ENCODE data around the gene ASB18. TPM values are rescaled to one million over a fixed set of nuclear protein-coding genes. Genes with fewer than 3 reads are reported as not detected.
A peak's percentile ranks its signal among the peaks of the same experiment; 100 is the strongest.

ASB18 gene
- total and polyA plus RNA-seq, 2 of the 13 experiments (the other 11 are each of a cell fraction or from before 2014, with no cell fraction given), result not detected

- TF ChIP-seq ZFP91 (CRISPR knock-in tag; IDR thresholded peaks at IDR 0.05; ENCODE audit: borderline replicate concordance), result peak; percentile 19; the same call in 1 of the 2 replicates
- peak; percentile 18; the same call in 1 of the 2 replicates for TF ChIP-seq RXRA (CRISPR knock-in tag; IDR thresholded peaks at IDR 0.05)
- TF ChIP-seq HNRNPLL (IDR thresholded peaks at IDR 0.05; ENCODE audit: low read depth, low read length, poor library complexity, severe bottlenecking), result peak; percentile 35
- peak; percentile 57; the same call in 1 of the 2 replicates for TF ChIP-seq EZH2 (conservative IDR thresholded peaks at IDR 0.05; ENCODE audit: low read depth, low read length)
Measured at GRCh38 chr2:236173036-236173728, 91.0 kb downstream of the ASB18 start (continued).

- ChIA-PET POLR2A (no interaction called here), CTCF (ENCODE audit: low intra/inter-chr PET ratio, low total read pairs) (no interaction called here)
- ATAC-seq (no peak), FAIRE-seq (no peak), DNase-seq (ENCODE audit: low spot score) (no peak)
- no peak overlapping the region for H3K4me2 ChIP-seq (ENCODE audit: low read depth, low read length)
- peaks cover 29 to 91% of the 10 kb centered on the region in 2 experiments for H3K27me3 ChIP-seq (ENCODE audit: control insufficient read depth in 1 of 2, insufficient read depth in 2 of 2, low read length in 2 of 2)
- peaks cover 12% of the 10 kb centered on the region for H4K20me1 ChIP-seq (ENCODE audit: insufficient read depth, low read length)
- H3K4me1 ChIP-seq (ENCODE audit: insufficient read depth, low read length), result no peaks in the 10 kb centered on the region
- H3K4me3 ChIP-seq (replicated peaks in 1 of 3; ENCODE audit: insufficient read depth in 1 of 3, low read depth in 2 of 3, low read length in 3 of 3), result no peak overlapping the region
- BruUV-seq (replicated peaks), result no TSS peak
- no peak overlapping the region for H3K27ac ChIP-seq (ENCODE audit: extremely low read length, insufficient read depth, low read length)
- H3K36me3 ChIP-seq (replicated peaks in 1 of 2; ENCODE audit: control insufficient read depth in 1 of 2, insufficient read depth in 2 of 2, low read length in 2 of 2), result no peaks in the 10 kb centered on the region
- H2AFZ ChIP-seq (ENCODE audit: low read length), result no peak overlapping the region
- intact Hi-C loops (cut with micrococcal nuclease; ENCODE audit: unreplicated experiment) (no loop called here), in situ Hi-C loops (cut with HindIII; ENCODE audit: extremely low pct_ligation_motif_present, low pct_unique_long_range_greater_than_20kb) (no loop called here)
- no peak overlapping the region for H3K9ac ChIP-seq (ENCODE audit: insufficient read depth, low read depth, low read length)
- TF ChIP-seq TRIM24 (CRISPR knock-in tag; IDR thresholded peaks at IDR 0.05), result no peak
- TF ChIP-seq HNRNPLL (IDR thresholded peaks at IDR 0.05; ENCODE audit: low read depth, low read length, poor library complexity, severe bottlenecking), result peak; percentile 52
- no peaks in the 10 kb centered on the region for H3K9me3 ChIP-seq (ENCODE audit: low read length)
- 32% methylated on average over 19 of the region's 46 CpGs for WGBS (ENCODE audit: low lambda C conversion rate)
- no peaks in the 10 kb centered on the region for H3K79me2 ChIP-seq (ENCODE audit: insufficient read depth, low read length)
Measured at GRCh38 chr2:236172255-236173035, 91.8 kb downstream of the ASB18 start.
